HepG2 (cell line): ENCODE data around the gene ELAVL3. TPM values are rescaled to one million over a fixed set of nuclear protein-coding genes. Genes with fewer than 3 reads are reported as not detected.

Experiments
- ARID4A ChIP-seq: sonication (generic); formaldehyde crosslinking; IDR thresholded peaks from 2 replicates; pipeline ENCODE4 v1.5.0; 2020; ENCODE audit warnings: mild to moderate bottlenecking, missing genetic modification reagents, borderline replicate concordance
- GFI1 ChIP-seq: sonication (generic); formaldehyde crosslinking; IDR thresholded peaks from 2 replicates; pipeline ENCODE4 v1.5.0; 2020; ENCODE audit warnings: missing genetic modification reagents, mild to moderate bottlenecking, borderline replicate concordance
- MED13 ChIP-seq: sonication (generic); formaldehyde crosslinking; IDR thresholded peaks from 2 replicates; pipeline ENCODE4 v1.5.0; 2020; ENCODE audit warnings: missing genetic modification reagents
- MEIS2 ChIP-seq: sonication (generic); formaldehyde crosslinking; IDR thresholded peaks from 2 replicates; pipeline ENCODE4 v1.9.0; 2021; ENCODE audit warnings: mild to moderate bottlenecking, missing genetic modification reagents
- MXD3 ChIP-seq: IDR thresholded peaks from 2 replicates; pipeline ENCODE4 v1.6.1; 2016; ENCODE audit warnings: mild to moderate bottlenecking, missing biosample characterization, missing genetic modification reagents
- MXI1 ChIP-seq: IDR thresholded peaks from 3 replicates; pipeline ENCODE4 v1.6.1; 2012; ENCODE audit warnings: low read depth, low read length, inconsistent platforms, borderline replicate concordance
- NCOA1 ChIP-seq: sonication (generic); formaldehyde crosslinking; IDR thresholded peaks from 2 replicates; pipeline ENCODE4 v1.9.0; 2021; ENCODE audit warnings: missing genetic modification reagents
- NFKB2 ChIP-seq: sonication (generic); formaldehyde crosslinking; IDR thresholded peaks from 2 replicates; pipeline ENCODE4 v1.4.0; 2020; ENCODE audit warnings: missing genetic modification reagents, borderline replicate concordance
- NFYC ChIP-seq: IDR thresholded peaks from 2 replicates; pipeline ENCODE4 v1.6.1; 2016; ENCODE audit warnings: missing genetic modification reagents, missing compliant biosample characterization
- PHF20 ChIP-seq: sonication (generic); formaldehyde crosslinking; IDR thresholded peaks from 2 replicates; pipeline ENCODE4 v1.5.0; 2020; ENCODE audit warnings: mild to moderate bottlenecking, missing genetic modification reagents
- SALL1 ChIP-seq: sonication (generic); formaldehyde crosslinking; IDR thresholded peaks from 2 replicates; pipeline ENCODE4 v1.8.0; 2022; ENCODE audit warnings: mild to moderate bottlenecking, missing genetic modification reagents
- SP4 ChIP-seq: sonication (generic); formaldehyde crosslinking; IDR thresholded peaks from 2 replicates; pipeline ENCODE4 v1.8.1; 2023; ENCODE audit warnings: mild to moderate bottlenecking, missing genetic modification reagents
- ZIK1 ChIP-seq: sonication (generic); formaldehyde crosslinking; IDR thresholded peaks from 2 replicates; pipeline ENCODE4 v1.5.0; 2020; ENCODE audit warnings: mild to moderate bottlenecking, low read depth, missing genetic modification reagents, borderline replicate concordance
- ZNF10 ChIP-seq: sonication (generic); formaldehyde crosslinking; IDR thresholded peaks from 2 replicates; pipeline ENCODE4 v1.4.0; 2020; ENCODE audit warnings: mild to moderate bottlenecking, low read depth, missing genetic modification reagents, borderline replicate concordance
- ZNF263 ChIP-seq: sonication (generic); formaldehyde crosslinking; IDR thresholded peaks from 2 replicates; pipeline ENCODE4 v1.4.0; 2020; ENCODE audit warnings: missing genetic modification reagents
- polyA plus RNA-seq, 8 experiments: library from polyadenylated mRNA; depleted of rRNA in 3 of 8; stranded (reverse) in 7 of 8; unstranded in 1 of 8; fragments of >200 nt; fragmentation: Illumina TruSeq in 4 of 8; extraction: Trizol in 4 of 8; gene quantifications; 2 replicates each; pipeline versions ENCODE4 v1.2.1 to v1.2.3, GENCODE V29; 2011 to 2016; ENCODE audit warnings: low read depth in 4 of 8, missing spikeins in 1 of 8, mixed read lengths in 1 of 8; ENCODE audit not compliant: insufficient read depth in 1 of 8
- total RNA-seq, 5 experiments: library from RNA; depleted of rRNA; stranded (reverse); fragments of >200 nt; fragmentation: Illumina TruSeq; extraction: Trizol; gene quantifications; 2 replicates each; pipeline ENCODE4 v1.2.3, GENCODE V29; 2016; ENCODE audit warnings: low read depth in 1 of 5
- TF ChIP-seq, protein P1 (sequence below): sonication (generic); formaldehyde crosslinking; IDR thresholded peaks from 2 replicates; pipeline ENCODE4 v1.4.0; 2020; ENCODE audit warnings: mild to moderate bottlenecking, missing genetic modification reagents
- TF ChIP-seq, protein P2 (sequence below): sonication (generic); formaldehyde crosslinking; IDR thresholded peaks from 2 replicates; pipeline ENCODE4 v1.4.0; 2020; ENCODE audit warnings: missing genetic modification reagents

ELAVL3 gene
- total and polyA plus RNA-seq, 2 of the 13 experiments (the other 11 are each of a cell fraction or from before 2014, with no cell fraction given) = 0.03 TPM; not detected in 1

DNA sequence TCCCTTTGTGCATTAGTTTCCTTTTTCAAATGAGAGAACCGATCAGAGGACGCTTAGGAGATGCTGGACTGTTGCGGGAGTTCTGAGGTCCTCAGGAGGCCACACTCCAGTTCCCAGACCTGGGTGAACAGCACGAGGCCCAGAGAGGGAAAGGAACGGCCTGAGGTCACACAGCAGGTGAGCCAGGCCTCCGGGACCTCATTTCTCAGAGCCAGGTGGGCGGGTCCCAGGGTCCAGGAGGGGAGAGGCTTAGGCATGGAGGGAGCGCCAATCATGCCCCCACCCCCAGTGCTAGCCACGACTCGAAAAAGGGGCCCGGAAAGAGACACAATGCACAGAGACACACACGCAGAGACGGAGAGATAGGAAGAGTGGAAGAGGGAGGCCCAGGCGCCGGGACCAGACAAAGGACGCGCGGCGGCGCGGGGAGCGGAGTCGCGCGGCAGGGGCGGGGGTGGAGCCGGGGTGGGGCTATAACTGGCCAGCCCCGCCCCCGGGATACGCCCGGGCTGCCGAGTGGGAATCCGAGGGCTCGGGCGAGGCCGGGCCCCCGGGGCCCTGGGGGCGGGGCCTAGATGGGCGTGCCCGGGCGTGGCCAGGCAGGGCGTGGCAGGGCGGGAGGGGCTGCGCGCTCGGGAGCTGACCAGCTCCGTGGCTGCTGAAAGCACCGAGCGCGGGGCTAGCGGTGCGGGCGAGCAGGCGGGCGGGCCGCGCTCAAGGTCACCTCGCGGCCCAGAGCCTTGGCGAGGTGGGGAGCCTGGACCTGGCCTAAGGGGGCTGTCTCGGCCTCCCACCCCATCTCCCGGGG lies 1.6 kb downstream of the ELAVL3 start (continued):
- no peak for TF ChIP-seq ZNF263 (CRISPR knock-in tag)
- TF ChIP-seq ARID4A (CRISPR knock-in tag) = peak; percentile 61; the same call in 1 of the 2 replicates
- no peak for TF ChIP-seq ZNF10
- TF ChIP-seq ZIK1 (CRISPR knock-in tag) = no peak
- TF ChIP-seq SALL1 = peak; percentile 33; the same call in 1 of the 2 replicates
- no peak for TF ChIP-seq MEIS2
- TF ChIP-seq, protein P1, sequence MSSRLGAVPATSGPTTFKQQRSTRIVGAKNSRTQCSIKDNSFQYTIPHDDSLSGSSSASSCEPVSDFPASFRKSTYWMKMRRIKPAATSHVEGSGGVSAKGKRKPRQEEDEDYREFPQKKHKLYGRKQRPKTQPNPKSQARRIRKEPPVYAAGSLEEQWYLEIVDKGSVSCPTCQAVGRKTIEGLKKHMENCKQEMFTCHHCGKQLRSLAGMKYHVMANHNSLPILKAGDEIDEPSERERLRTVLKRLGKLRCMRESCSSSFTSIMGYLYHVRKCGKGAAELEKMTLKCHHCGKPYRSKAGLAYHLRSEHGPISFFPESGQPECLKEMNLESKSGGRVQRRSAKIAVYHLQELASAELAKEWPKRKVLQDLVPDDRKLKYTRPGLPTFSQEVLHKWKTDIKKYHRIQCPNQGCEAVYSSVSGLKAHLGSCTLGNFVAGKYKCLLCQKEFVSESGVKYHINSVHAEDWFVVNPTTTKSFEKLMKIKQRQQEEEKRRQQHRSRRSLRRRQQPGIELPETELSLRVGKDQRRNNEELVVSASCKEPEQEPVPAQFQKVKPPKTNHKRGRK (CRISPR knock-in tag) = no peak
- no peak for TF ChIP-seq NFKB2 (CRISPR knock-in tag)
- TF ChIP-seq NFYC = no peak
- TF ChIP-seq PHF20 (CRISPR knock-in tag) = no peak
- peak; percentile 52; the same call in 1 of the 2 replicates for TF ChIP-seq SP4 (CRISPR knock-in tag)
- peak; percentile 75; the same call in 1 of the 3 replicates for TF ChIP-seq MXI1
- no peak for TF ChIP-seq NCOA1 (CRISPR knock-in tag)
- TF ChIP-seq MXD3 (CRISPR knock-in tag) = 0 out of 2 replicates have a peak, but pooled peaks have one; percentile 51
- no peak for TF ChIP-seq MED13 (CRISPR knock-in tag)
- TF ChIP-seq, protein P2, sequence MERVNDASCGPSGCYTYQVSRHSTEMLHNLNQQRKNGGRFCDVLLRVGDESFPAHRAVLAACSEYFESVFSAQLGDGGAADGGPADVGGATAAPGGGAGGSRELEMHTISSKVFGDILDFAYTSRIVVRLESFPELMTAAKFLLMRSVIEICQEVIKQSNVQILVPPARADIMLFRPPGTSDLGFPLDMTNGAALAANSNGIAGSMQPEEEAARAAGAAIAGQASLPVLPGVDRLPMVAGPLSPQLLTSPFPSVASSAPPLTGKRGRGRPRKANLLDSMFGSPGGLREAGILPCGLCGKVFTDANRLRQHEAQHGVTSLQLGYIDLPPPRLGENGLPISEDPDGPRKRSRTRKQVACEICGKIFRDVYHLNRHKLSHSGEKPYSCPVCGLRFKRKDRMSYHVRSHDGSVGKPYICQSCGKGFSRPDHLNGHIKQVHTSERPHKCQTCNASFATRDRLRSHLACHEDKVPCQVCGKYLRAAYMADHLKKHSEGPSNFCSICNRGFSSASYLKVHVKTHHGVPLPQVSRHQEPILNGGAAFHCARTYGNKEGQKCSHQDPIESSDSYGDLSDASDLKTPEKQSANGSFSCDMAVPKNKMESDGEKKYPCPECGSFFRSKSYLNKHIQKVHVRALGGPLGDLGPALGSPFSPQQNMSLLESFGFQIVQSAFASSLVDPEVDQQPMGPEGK = peak; percentile 13; the same call in 1 of the 2 replicates
- TF ChIP-seq GFI1 (CRISPR knock-in tag) = no peak
